Loucy (cell line): Measurements from ENCODE around the gene RPH3AL.

Experiments used
- EZH2phosphoT487 ChIP-seq: fragments of 200-600 bp; IDR thresholded peaks from 2 replicates; pipeline ENCODE4 v1.6.1; 2018; ENCODE audit warnings: antibody characterized with exemption, mild to moderate bottlenecking, moderate library complexity, borderline replicate concordance
- TF ChIP-seq, protein P1 (sequence below): fragments of 200-600 bp; sonication (generic); conservative IDR thresholded peaks from 2 replicates; pipeline ENCODE4 v1.5.1; 2014; ENCODE audit warnings: mild to moderate bottlenecking, antibody characterized with exemption, low read length

DNA sequence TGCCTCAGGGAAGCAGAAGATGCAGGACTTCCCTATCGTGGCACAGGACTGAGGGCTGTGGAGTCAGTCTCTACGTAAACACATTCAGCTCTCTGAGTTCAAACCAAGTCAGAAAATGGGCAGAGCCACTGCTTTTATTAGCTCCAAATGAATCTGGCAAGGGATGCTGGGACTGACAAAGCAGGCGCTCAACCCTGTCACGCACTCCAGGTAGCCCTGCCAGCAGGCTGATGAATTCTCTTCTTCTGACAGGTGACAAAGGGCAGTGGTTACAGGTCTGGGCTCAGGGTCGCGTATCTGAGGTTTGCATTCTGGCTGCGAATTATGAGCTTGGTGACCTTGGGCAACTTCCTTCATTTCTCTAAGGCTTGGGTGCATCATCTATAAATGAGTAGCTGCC, 9.4 kb downstream of the RPH3AL start:
- TF ChIP-seq, protein P1, sequence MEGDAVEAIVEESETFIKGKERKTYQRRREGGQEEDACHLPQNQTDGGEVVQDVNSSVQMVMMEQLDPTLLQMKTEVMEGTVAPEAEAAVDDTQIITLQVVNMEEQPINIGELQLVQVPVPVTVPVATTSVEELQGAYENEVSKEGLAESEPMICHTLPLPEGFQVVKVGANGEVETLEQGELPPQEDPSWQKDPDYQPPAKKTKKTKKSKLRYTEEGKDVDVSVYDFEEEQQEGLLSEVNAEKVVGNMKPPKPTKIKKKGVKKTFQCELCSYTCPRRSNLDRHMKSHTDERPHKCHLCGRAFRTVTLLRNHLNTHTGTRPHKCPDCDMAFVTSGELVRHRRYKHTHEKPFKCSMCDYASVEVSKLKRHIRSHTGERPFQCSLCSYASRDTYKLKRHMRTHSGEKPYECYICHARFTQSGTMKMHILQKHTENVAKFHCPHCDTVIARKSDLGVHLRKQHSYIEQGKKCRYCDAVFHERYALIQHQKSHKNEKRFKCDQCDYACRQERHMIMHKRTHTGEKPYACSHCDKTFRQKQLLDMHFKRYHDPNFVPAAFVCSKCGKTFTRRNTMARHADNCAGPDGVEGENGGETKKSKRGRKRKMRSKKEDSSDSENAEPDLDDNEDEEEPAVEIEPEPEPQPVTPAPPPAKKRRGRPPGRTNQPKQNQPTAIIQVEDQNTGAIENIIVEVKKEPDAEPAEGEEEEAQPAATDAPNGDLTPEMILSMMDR = no peak
- TF ChIP-seq EZH2phosphoT487 = no peak
